B cell (primary cell): ENCODE measurements around the gene CHAC1. TPM values are rescaled to one million over a fixed set of nuclear protein-coding genes. Genes with fewer than 3 reads are reported as not detected.

Experiments
- ATAC-seq: fragments of 200-7000 bp; cut with Tn5 transposase; one replicate; pipeline ENCODE4 v1.10.0; 2021; ENCODE audit warnings: low read depth, mild to moderate bottlenecking, moderate number of reproducible peaks, moderate library complexity
- CTCF ChIA-PET: fragments of 350-600 bp; sonication (Branson Sonifier 250); formaldehyde crosslinking; loops from one replicate; lab custom pipeline; 2021; ENCODE audit warnings: antibody characterized with exemption, inconsistent platforms; lab: Charles Lee
- POLR2A ChIA-PET: fragments of 350-600 bp; sonication (Branson Sonifier 250); formaldehyde crosslinking; loops from one replicate; lab custom pipeline; 2021; ENCODE audit warnings: antibody characterized with exemption; lab: Charles Lee
- DNase-seq: peaks from one replicate; pipeline ENCODE4 v3.0.0; 2013
- H2AFZ ChIP-seq: 2 replicates; pipeline ENCODE4 v1.6.1; 2012; ENCODE audit warnings: mild to moderate bottlenecking, low read depth, low read length; ENCODE audit not compliant: insufficient read depth, poor library complexity, severe bottlenecking
- H3K27ac ChIP-seq, 2 donors: 1 replicate in 1 of 2; 2 replicates in 1 of 2; pipeline ENCODE4 v1.5.1; 2012 to 2013; ENCODE audit warnings: low read length in 2 of 2, mild to moderate bottlenecking in 2 of 2, moderate library complexity in 1 of 2
- H3K27me3 ChIP-seq, 4 experiments: fragments of 200-600 bp in 1 of 4; sonication (generic) in 1 of 4; replicated peaks in 1 of 4; 1 replicate in 2 of 4; 2 replicates in 2 of 4; pipeline versions ENCODE4 v1.6.1 to v1.7.0; 2013 to 2016; ENCODE audit warnings: low read length in 3 of 4, mild to moderate bottlenecking in 2 of 4, mixed read lengths in 1 of 4, moderate library complexity in 1 of 4; ENCODE audit not compliant: insufficient read depth in 4 of 4, control insufficient read depth in 3 of 4; ENCODE audit errors: control extremely low read depth in 1 of 4
- H3K36me3 ChIP-seq, 2 experiments: replicated peaks in 1 of 2; 1 replicate in 1 of 2; 2 replicates in 1 of 2; pipeline versions ENCODE4 v1.6.1 to v1.7.1; 2013; ENCODE audit warnings: low read length in 1 of 2; ENCODE audit not compliant: insufficient read depth in 2 of 2, control insufficient read depth in 1 of 2; ENCODE audit errors: control extremely low read depth in 1 of 2, extremely low read depth in 1 of 2
- H3K4me1 ChIP-seq, 2 donors: fragments of 200-600 bp in 1 of 2; sonication (generic) in 1 of 2; 1 replicate in 1 of 2; 2 replicates in 1 of 2; pipeline versions ENCODE4 v1.5.1 to v1.6.1; 2013 to 2017; ENCODE audit warnings: low read length in 2 of 2; ENCODE audit not compliant: control insufficient read depth in 2 of 2, insufficient read depth in 2 of 2
- H3K4me2 ChIP-seq: replicated peaks from 2 replicates; pipeline ENCODE3; 2012; ENCODE audit warnings: mild to moderate bottlenecking, low read depth, low read length; ENCODE audit not compliant: poor library complexity, severe bottlenecking
- H3K4me3 ChIP-seq, 5 experiments: fragments of 200-600 bp in 1 of 5; sonication (generic) in 1 of 5; 1 replicate in 3 of 5; 2 replicates in 2 of 5; pipeline versions ENCODE4 v1.5.1 to v1.7.0; 2011 to 2016; ENCODE audit warnings: low read length in 4 of 5, mild to moderate bottlenecking in 4 of 5, low read depth in 2 of 5, control low read depth in 1 of 5, moderate library complexity in 1 of 5; ENCODE audit not compliant: insufficient read depth in 1 of 5; ENCODE audit errors: control extremely low read depth in 1 of 5, extremely low read depth in 1 of 5
- H3K79me2 ChIP-seq: fragments of 200-600 bp; sonication (generic); one replicate; pipeline ENCODE4 v1.6.0; 2016; ENCODE audit warnings: low read length; ENCODE audit not compliant: control insufficient read depth, insufficient read depth
- H3K9ac ChIP-seq: fragments of 200-600 bp; sonication (generic); 2 replicates; pipeline ENCODE4 v1.6.1; 2017; ENCODE audit warnings: mild to moderate bottlenecking, low read length, moderate library complexity
- H3K9me3 ChIP-seq, 3 donors: one replicate each; pipeline versions ENCODE4 v1.6.1 to v1.7.1; 2013; ENCODE audit warnings: low read length in 2 of 3; ENCODE audit not compliant: control insufficient read depth in 2 of 3, insufficient read depth in 1 of 3; ENCODE audit errors: control extremely low read depth in 1 of 3
- H4K20me1 ChIP-seq: 2 replicates; pipeline ENCODE4 v1.6.0; 2012; ENCODE audit warnings: mild to moderate bottlenecking, low read length; ENCODE audit not compliant: insufficient read depth, control insufficient read depth, poor library complexity, severe bottlenecking
- H3K27ac Mint-ChIP-seq: one replicate; pipeline ENCODE4 v1.8.0; 2021; ENCODE audit warnings: mixed read lengths
- H3K27me3 Mint-ChIP-seq: one replicate; pipeline ENCODE4 v1.8.0; 2021; ENCODE audit warnings: mixed read lengths
- H3K4me1 Mint-ChIP-seq: one replicate; pipeline ENCODE4 v1.8.0; 2021; ENCODE audit warnings: mixed read lengths
- H3K4me3 Mint-ChIP-seq: one replicate; pipeline ENCODE4 v1.8.0; 2021; ENCODE audit warnings: mixed read lengths
- H3K9me3 Mint-ChIP-seq: one replicate; pipeline ENCODE4 v1.8.0; 2022; ENCODE audit warnings: mixed read lengths; ENCODE audit not compliant: insufficient read depth
- EZH2 ChIP-seq: IDR thresholded peaks from 2 replicates; pipeline ENCODE4 v1.6.1; 2012; ENCODE audit warnings: borderline replicate concordance, low read depth, mild to moderate bottlenecking, moderate library complexity, low read length; ENCODE audit not compliant: insufficient read depth, poor library complexity, severe bottlenecking
- WGBS: methylation state at CpG from one replicate; pipeline ENCODE4 v1.1.5; 2013; ENCODE audit warnings: missing lambda C conversion rate; ENCODE audit not compliant: insufficient coverage; 5-methylcytosine and 5-hydroxymethylcytosine counted together
- intact Hi-C: fragments of 100-400 bp; cut with micrococcal nuclease; formaldehyde crosslinking; loops from one replicate; pipeline ENCODE4 v1.10.0; 2022
- polyA plus RNA-seq: library from polyadenylated mRNA; depleted of rRNA; stranded (reverse); fragments of >200 nt; gene quantifications from 2 replicates; pipeline ENCODE4 v1.2.3, GENCODE V29; 2012
- total RNA-seq, 2 donors: library from RNA; stranded (reverse); fragments of 120-200 nt in 1 of 2; gene quantifications; 1 replicate in 1 of 2; 2 replicates in 1 of 2; pipeline versions ENCODE4 v1.2.3 to v1.2.4, GENCODE V29; 2013 to 2022
- TF ChIP-seq, protein P1 (sequence below): fragments of 200-600 bp; IDR thresholded peaks from one replicate; pipeline ENCODE4 v1.8.0; 2022; ENCODE audit warnings: antibody characterized with exemption, mild to moderate bottlenecking

Gene CHAC1
- total and polyA plus RNA-seq, 2 donors (not counting 1 experiment from before 2014, with no cell fraction given): 0.81 to 3.6 TPM

DNA sequence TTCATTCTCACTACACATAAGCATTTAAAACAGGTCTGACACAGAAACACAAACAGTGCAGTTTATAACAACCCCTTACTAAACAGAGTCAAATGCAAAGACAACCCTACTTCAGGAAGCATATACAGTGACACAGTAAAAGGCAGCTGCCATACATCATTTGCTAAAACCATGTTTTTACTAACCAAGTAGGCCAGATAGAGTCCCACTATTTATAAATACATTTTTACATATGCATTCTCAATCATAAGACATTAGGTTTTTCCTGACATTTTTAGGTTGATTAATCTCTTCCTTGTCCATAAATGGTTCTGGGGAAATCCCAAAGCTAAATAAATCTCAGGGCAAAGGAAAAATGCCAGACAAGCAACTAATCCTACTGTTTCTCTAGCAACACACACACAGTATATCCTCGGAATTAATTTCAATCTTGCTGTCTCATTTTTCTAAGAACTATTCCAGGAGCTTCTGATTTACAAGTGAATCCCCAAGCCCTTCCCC, 39.0 kb downstream of the CHAC1 start:
- no peak overlapping the region for H3K27ac Mint-ChIP-seq
- H3K79me2 ChIP-seq: no peaks in the 10 kb centered on the region
- CTCF ChIA-PET: interaction anchor here (0.8 kb wide), 2 partner anchors 88 to 134 kb away, joined by 3 to 4 read pairs; no protein-coding TSS in a partner anchor
- H3K4me2 ChIP-seq: no peak overlapping the region
- TF ChIP-seq, protein P1, sequence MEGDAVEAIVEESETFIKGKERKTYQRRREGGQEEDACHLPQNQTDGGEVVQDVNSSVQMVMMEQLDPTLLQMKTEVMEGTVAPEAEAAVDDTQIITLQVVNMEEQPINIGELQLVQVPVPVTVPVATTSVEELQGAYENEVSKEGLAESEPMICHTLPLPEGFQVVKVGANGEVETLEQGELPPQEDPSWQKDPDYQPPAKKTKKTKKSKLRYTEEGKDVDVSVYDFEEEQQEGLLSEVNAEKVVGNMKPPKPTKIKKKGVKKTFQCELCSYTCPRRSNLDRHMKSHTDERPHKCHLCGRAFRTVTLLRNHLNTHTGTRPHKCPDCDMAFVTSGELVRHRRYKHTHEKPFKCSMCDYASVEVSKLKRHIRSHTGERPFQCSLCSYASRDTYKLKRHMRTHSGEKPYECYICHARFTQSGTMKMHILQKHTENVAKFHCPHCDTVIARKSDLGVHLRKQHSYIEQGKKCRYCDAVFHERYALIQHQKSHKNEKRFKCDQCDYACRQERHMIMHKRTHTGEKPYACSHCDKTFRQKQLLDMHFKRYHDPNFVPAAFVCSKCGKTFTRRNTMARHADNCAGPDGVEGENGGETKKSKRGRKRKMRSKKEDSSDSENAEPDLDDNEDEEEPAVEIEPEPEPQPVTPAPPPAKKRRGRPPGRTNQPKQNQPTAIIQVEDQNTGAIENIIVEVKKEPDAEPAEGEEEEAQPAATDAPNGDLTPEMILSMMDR: no peak
- TF ChIP-seq EZH2: no peak
- H3K27me3 ChIP-seq: no peaks in the 10 kb centered on the region
- H3K27ac ChIP-seq: no peak overlapping the region
- H3K4me3 ChIP-seq: no peak overlapping the region
- peaks cover 6 to 77% of the 10 kb centered on the region in 2 experiments for H3K36me3 ChIP-seq
- H2AFZ ChIP-seq: no peak overlapping the region
- no peak overlapping the region for H3K9ac ChIP-seq
- intact Hi-C loops: no loop called here
- no peaks in the 10 kb centered on the region for H3K27me3 Mint-ChIP-seq
- 100% methylated on average over 1 of the region's 1 CpG for WGBS
- POLR2A ChIA-PET: interaction anchor here (0.5 kb wide), 1 partner anchor 64 kb away, joined by 6 read pairs; no protein-coding TSS in a partner anchor
- no peaks in the 10 kb centered on the region for H4K20me1 ChIP-seq
- H3K9me3 ChIP-seq: no peaks in the 10 kb centered on the region
- H3K4me3 Mint-ChIP-seq: no peak overlapping the region
- DNase-seq (no peak), ATAC-seq (no peak)
- H3K4me1 ChIP-seq: no peaks in the 10 kb centered on the region
- no peaks in the 10 kb centered on the region for H3K4me1 Mint-ChIP-seq
- no peaks in the 10 kb centered on the region for H3K9me3 Mint-ChIP-seq

DNA sequence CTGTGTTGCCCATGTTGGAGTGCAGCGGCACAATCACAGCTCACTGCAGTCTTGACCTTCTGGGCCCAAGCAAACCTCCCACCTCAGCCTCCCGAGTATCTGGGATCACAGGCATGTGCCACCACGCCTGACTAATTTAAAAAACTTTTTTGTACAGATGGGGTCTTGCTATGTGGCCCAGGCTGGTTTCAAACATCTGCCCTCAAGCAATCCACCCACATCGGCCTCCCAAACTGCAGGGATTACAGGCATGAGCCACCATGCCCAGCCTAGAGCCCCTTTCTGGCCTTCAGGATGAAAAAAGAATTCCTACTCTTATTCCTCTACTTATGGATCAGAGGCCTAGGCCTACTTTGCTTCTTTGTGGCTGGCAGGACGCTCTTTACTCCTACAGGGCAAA, 39.6 kb downstream of the CHAC1 start:
- Histone ChIP-seq H3K79me2 (no peaks in the 10 kb centered on the region), H3K27me3 (no peaks in the 10 kb centered on the region), H3K4me1 (no peaks in the 10 kb centered on the region), H3K9ac (no peak overlapping the region), H3K4me3 (no peak overlapping the region), H4K20me1 (no peaks in the 10 kb centered on the region), H3K4me2 (no peak overlapping the region), H3K9me3 (no peaks in the 10 kb centered on the region), H3K27ac (no peak overlapping the region), H3K36me3 (peaks cover 9 to 76% of the 10 kb centered on the region in 2 experiments), H2AFZ (no peak overlapping the region)
- 99% methylated on average over 5 of the region's 5 CpGs for WGBS
- no peak for DNase-seq
- no peak for ATAC-seq
- no peaks in the 10 kb centered on the region for H3K27me3 Mint-ChIP-seq
- CTCF ChIA-PET: interaction anchor here (0.8 kb wide), 2 partner anchors 89 to 135 kb away, joined by 3 to 4 read pairs; no protein-coding TSS in a partner anchor
- POLR2A ChIA-PET: interaction anchor here (0.5 kb wide), 1 partner anchor 63 kb away, joined by 6 read pairs; no protein-coding TSS in a partner anchor
- TF ChIP-seq, protein P1: no peak
- no peak for TF ChIP-seq EZH2
- H3K4me3 Mint-ChIP-seq: no peak overlapping the region
- intact Hi-C loops: no loop called here
- no peaks in the 10 kb centered on the region for H3K9me3 Mint-ChIP-seq
- no peaks in the 10 kb centered on the region for H3K4me1 Mint-ChIP-seq
- H3K27ac Mint-ChIP-seq: no peak overlapping the region
